H9 (cell line): ENCODE data around the gene CHMP2A. TPM values are rescaled to one million over a fixed set of nuclear protein-coding genes. Genes with fewer than 3 reads are reported as not detected.
A peak's percentile ranks its signal among the peaks of the same experiment; 100 is the strongest.

Experiments
- DNase-seq: peaks from one replicate; pipeline ENCODE4 v3.0.0-alpha.2; 2017
- H2AFZ ChIP-seq: one replicate; pipeline ENCODE4 v1.6.1; 2013; ENCODE audit warnings: mild to moderate bottlenecking, low read length, control low read depth, moderate library complexity
- H2AK5ac ChIP-seq: 2 replicates; pipeline ENCODE4 v1.6.1; 2013; ENCODE audit warnings: low read length, control low read depth, mixed read lengths; ENCODE audit not compliant: insufficient read length
- H2BK120ac ChIP-seq: one replicate; pipeline ENCODE4 v1.6.1; 2013; ENCODE audit warnings: low read depth, mild to moderate bottlenecking, low read length, control low read depth, inconsistent platforms; ENCODE audit not compliant: poor library complexity, severe bottlenecking
- H2BK12ac ChIP-seq: 2 replicates; pipeline ENCODE4 v1.6.1; 2013; ENCODE audit warnings: low read length, control low read depth, mixed read lengths, low read depth; ENCODE audit not compliant: insufficient read length
- H2BK15ac ChIP-seq: 2 replicates; pipeline ENCODE4 v1.6.1; 2013; ENCODE audit warnings: low read depth, low read length, control low read depth
- H2BK20ac ChIP-seq: one replicate; pipeline ENCODE4 v1.6.1; 2013; ENCODE audit warnings: low read depth, mild to moderate bottlenecking, low read length, control low read depth, inconsistent platforms; ENCODE audit not compliant: poor library complexity, severe bottlenecking
- H2BK5ac ChIP-seq: 2 replicates; pipeline ENCODE4 v1.6.1; 2013; ENCODE audit warnings: low read length, control low read depth, mixed read lengths; ENCODE audit not compliant: insufficient read length
- H3K14ac ChIP-seq: 2 replicates; pipeline ENCODE4 v1.6.1; 2013; ENCODE audit warnings: low read length, control low read depth; ENCODE audit not compliant: insufficient read depth
- H3K18ac ChIP-seq: 2 replicates; pipeline ENCODE4 v1.6.1; 2013; ENCODE audit warnings: low read depth, mild to moderate bottlenecking, mixed read lengths, low read length, control low read depth; ENCODE audit not compliant: insufficient read length
- H3K23ac ChIP-seq: 2 replicates; pipeline ENCODE4 v1.6.1; 2013; ENCODE audit warnings: low read length, control low read depth, mixed read lengths, low read depth; ENCODE audit not compliant: insufficient read length
- H3K23me2 ChIP-seq: 2 replicates; pipeline ENCODE4 v1.6.1; 2013; ENCODE audit warnings: low read depth, mild to moderate bottlenecking, mixed read lengths, low read length, control low read depth; ENCODE audit not compliant: insufficient read length, poor library complexity, severe bottlenecking
- H3K27ac ChIP-seq: 2 replicates; pipeline ENCODE4 v1.5.1; 2013; ENCODE audit warnings: low read length, control low read depth, mixed read lengths, low read depth; ENCODE audit not compliant: insufficient read length
- H3K27me3 ChIP-seq: 2 replicates; pipeline ENCODE4 v1.6.1; 2013; ENCODE audit warnings: low read length, control low read depth, inconsistent platforms; ENCODE audit not compliant: insufficient read depth
- H3K4ac ChIP-seq: 2 replicates; pipeline ENCODE4 v1.6.1; 2013; ENCODE audit warnings: low read depth, mild to moderate bottlenecking, control low read depth, inconsistent platforms, low read length, moderate library complexity
- H3K4me1 ChIP-seq: 2 replicates; pipeline ENCODE4 v1.6.1; 2013; ENCODE audit warnings: low read length, control low read depth, inconsistent platforms; ENCODE audit not compliant: insufficient read depth
- H3K4me2 ChIP-seq: 2 replicates; pipeline ENCODE4 v1.6.1; 2013; ENCODE audit warnings: low read length, control low read depth, mixed read lengths; ENCODE audit not compliant: insufficient read length, insufficient read depth
- H3K56ac ChIP-seq: 2 replicates; pipeline ENCODE4 v1.6.1; 2013; ENCODE audit warnings: low read depth, mild to moderate bottlenecking, mixed read lengths, low read length, control low read depth; ENCODE audit not compliant: insufficient read length
- H3K79me1 ChIP-seq: 2 replicates; pipeline ENCODE4 v1.6.1; 2013; ENCODE audit warnings: low read depth, mild to moderate bottlenecking, moderate library complexity, low read length, control low read depth, inconsistent platforms; ENCODE audit not compliant: insufficient read depth, poor library complexity, severe bottlenecking
- H3K79me2 ChIP-seq: 2 replicates; pipeline ENCODE4 v1.6.1; 2013; ENCODE audit warnings: low read length, control low read depth, inconsistent platforms; ENCODE audit not compliant: insufficient read depth
- H3K9ac ChIP-seq: 2 replicates; pipeline ENCODE4 v1.6.1; 2013; ENCODE audit warnings: low read length, control low read depth, mixed read lengths; ENCODE audit not compliant: insufficient read length; ENCODE audit errors: extremely low read depth
- H3K9me3 ChIP-seq: one replicate; pipeline ENCODE4 v1.6.1; 2013; ENCODE audit warnings: low read depth, low read length, inconsistent platforms; ENCODE audit not compliant: control insufficient read depth
- H3T11ph ChIP-seq: one replicate; pipeline ENCODE4 v1.6.1; 2013; ENCODE audit warnings: mild to moderate bottlenecking, low read length, control low read depth, inconsistent platforms
- H4K20me1 ChIP-seq: one replicate; pipeline ENCODE4 v1.6.1; 2013; ENCODE audit not compliant: control insufficient read depth, insufficient read length, insufficient read depth
- H4K5ac ChIP-seq: 2 replicates; pipeline ENCODE4 v1.6.1; 2013; ENCODE audit warnings: low read depth, mild to moderate bottlenecking, mixed read lengths, low read length, control low read depth; ENCODE audit not compliant: insufficient read length
- H4K8ac ChIP-seq: replicated peaks from 2 replicates; pipeline ENCODE4 v1.6.1; 2013; ENCODE audit warnings: low read length, control low read depth, mixed read lengths, low read depth; ENCODE audit not compliant: insufficient read length
- H4K91ac ChIP-seq: 2 replicates; pipeline ENCODE4 v1.6.1; 2013; ENCODE audit warnings: low read depth, mild to moderate bottlenecking, moderate library complexity, mixed read lengths, low read length, control low read depth; ENCODE audit not compliant: insufficient read length
- H3K27ac Mint-ChIP-seq, 3 experiments: 2 replicates in 2 of 3; 3 replicates in 1 of 3; pipeline ENCODE4 v1.8.0; 2020 to 2021; ENCODE audit warnings: mixed read lengths in 3 of 3, mild to moderate bottlenecking in 1 of 3, moderate library complexity in 1 of 3
- H3K27me3 Mint-ChIP-seq: 2 replicates; pipeline ENCODE4 v1.8.0; 2021; ENCODE audit warnings: low read depth, mild to moderate bottlenecking, moderate library complexity, mixed read lengths
- H3K36me3 Mint-ChIP-seq, 3 experiments: 2 replicates in 2 of 3; 3 replicates in 1 of 3; pipeline ENCODE4 v1.8.0; 2020 to 2021; ENCODE audit warnings: low read depth in 3 of 3, mixed read lengths in 3 of 3; ENCODE audit not compliant: insufficient read depth in 1 of 3
- H3K4me1 Mint-ChIP-seq, 2 experiments: 2 replicates each; pipeline ENCODE4 v1.8.0; 2020; ENCODE audit warnings: mixed read lengths in 2 of 2
- H3K4me3 Mint-ChIP-seq, 2 experiments: 2 replicates in 1 of 2; 3 replicates in 1 of 2; pipeline ENCODE4 v1.8.0; 2020 to 2021; ENCODE audit warnings: mild to moderate bottlenecking in 2 of 2, mixed read lengths in 2 of 2, moderate library complexity in 1 of 2
- H3K9me3 Mint-ChIP-seq, 2 experiments: 2 replicates in 1 of 2; 3 replicates in 1 of 2; pipeline ENCODE4 v1.8.0; 2020; ENCODE audit warnings: mild to moderate bottlenecking in 2 of 2, mixed read lengths in 2 of 2, moderate library complexity in 1 of 2
- whole genome bisulfite sequencing: extraction: QIAGEN DNeasy Blood & Tissue Kit; methylation state at CpG from one replicate; pipeline ENCODE4 v1.1.7; 2013; ENCODE audit warnings: missing lambda C conversion rate, low lambda C conversion rate, mixed read lengths; ENCODE audit not compliant: insufficient read length; ENCODE audit errors: extremely low coverage; 5-methylcytosine and 5-hydroxymethylcytosine counted together
- total RNA-seq: library from RNA; stranded (reverse); gene quantifications from 2 replicates; pipeline ENCODE4 v1.2.1, GENCODE V29; 2021
- TF ChIP-seq, protein P1 (sequence below): fragments of 200-600 bp; sonication (generic); conservative IDR thresholded peaks from 3 replicates; pipeline ENCODE4 v1.8.0; 2021; ENCODE audit warnings: antibody characterized with exemption, mild to moderate bottlenecking

Gene CHMP2A
- total RNA-seq, 1 experiment from 2014 or later = 109 TPM

DNA sequence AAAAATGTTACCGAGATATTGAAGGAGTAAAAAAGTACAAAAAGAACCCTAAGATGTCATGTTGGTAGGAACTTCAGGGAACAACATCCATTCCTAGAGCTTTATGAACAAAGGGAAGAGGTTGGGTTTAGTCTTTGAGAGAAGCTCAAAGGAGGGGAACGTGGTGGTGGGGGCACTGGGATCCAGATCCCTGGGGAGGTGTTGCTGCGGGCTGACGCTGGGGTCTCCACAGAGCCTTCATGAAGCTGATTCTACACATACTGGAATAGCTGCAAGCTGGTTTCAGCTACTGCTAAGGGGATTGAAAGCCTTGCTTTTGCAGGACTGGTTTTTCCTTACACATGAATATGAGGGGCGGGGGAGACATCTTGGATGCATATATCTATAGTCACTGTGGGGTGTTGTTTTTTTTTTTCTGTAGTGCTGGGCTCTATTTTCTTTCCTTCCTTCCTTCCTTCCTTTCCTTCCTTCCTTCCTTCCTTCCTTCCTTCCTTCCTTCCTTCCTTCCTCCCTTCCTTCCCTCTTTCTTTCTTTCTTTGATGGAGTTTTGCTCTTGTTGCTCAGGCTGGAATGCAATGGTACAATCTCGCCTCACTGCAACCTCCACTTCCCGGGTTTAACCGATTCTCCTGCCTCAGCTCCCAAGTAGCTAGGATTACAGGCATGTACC, 24.7 kb upstream of the CHMP2A start:
- Histone ChIP-seq H2BK12ac (no peak overlapping the region), H2AK5ac (no peak overlapping the region), H4K91ac (no peak overlapping the region), H3K27me3 (no peaks in the 10 kb centered on the region), H2AFZ (no peak overlapping the region), H3K9ac (no peak overlapping the region), H3K18ac (no peak overlapping the region), H3K27ac (no peak overlapping the region), H3K56ac (no peak overlapping the region), H2BK120ac (no peak overlapping the region), H3K79me2 (no peaks in the 10 kb centered on the region), H2BK5ac (no peak overlapping the region), H3K4me1 (no peaks in the 10 kb centered on the region), H4K5ac (no peak overlapping the region), H3K14ac (no peak overlapping the region), H2BK15ac (no peak overlapping the region), H3T11ph (no peak overlapping the region), H3K23me2 (peaks cover 5% of the 10 kb centered on the region), H3K9me3 (no peaks in the 10 kb centered on the region), H3K4ac (no peak overlapping the region), H4K20me1 (no peaks in the 10 kb centered on the region), H2BK20ac (no peak overlapping the region), H3K79me1 (no peaks in the 10 kb centered on the region), H3K4me2 (no peak overlapping the region), H3K23ac (no peak overlapping the region), H4K8ac (no peak overlapping the region)
- TF ChIP-seq, protein P1, sequence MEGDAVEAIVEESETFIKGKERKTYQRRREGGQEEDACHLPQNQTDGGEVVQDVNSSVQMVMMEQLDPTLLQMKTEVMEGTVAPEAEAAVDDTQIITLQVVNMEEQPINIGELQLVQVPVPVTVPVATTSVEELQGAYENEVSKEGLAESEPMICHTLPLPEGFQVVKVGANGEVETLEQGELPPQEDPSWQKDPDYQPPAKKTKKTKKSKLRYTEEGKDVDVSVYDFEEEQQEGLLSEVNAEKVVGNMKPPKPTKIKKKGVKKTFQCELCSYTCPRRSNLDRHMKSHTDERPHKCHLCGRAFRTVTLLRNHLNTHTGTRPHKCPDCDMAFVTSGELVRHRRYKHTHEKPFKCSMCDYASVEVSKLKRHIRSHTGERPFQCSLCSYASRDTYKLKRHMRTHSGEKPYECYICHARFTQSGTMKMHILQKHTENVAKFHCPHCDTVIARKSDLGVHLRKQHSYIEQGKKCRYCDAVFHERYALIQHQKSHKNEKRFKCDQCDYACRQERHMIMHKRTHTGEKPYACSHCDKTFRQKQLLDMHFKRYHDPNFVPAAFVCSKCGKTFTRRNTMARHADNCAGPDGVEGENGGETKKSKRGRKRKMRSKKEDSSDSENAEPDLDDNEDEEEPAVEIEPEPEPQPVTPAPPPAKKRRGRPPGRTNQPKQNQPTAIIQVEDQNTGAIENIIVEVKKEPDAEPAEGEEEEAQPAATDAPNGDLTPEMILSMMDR = no peak
- DNase-seq = no peak
- peaks cover 2% of the 10 kb centered on the region; the same call in 1 of the 2 replicates for H3K27me3 Mint-ChIP-seq
- H3K4me3 Mint-ChIP-seq = no peak overlapping the region
- no CpG with 5 or more reads among the region's 8 CpGs for WGBS
- H3K27ac Mint-ChIP-seq = peak overlapping the region in 1 of 3 experiments; percentile 54; a peak in 2 of 7 replicates
- peaks cover 9 to 17% of the 10 kb centered on the region in 2 experiments for H3K4me1 Mint-ChIP-seq
- peaks cover 13 to 19% (median 14%) of the 10 kb centered on the region in 3 experiments for H3K36me3 Mint-ChIP-seq
- H3K9me3 Mint-ChIP-seq = no peaks in the 10 kb centered on the region; a peak in 1 of 5 replicates
